ENCODE results near the gene XXYLT1.

- TF ChIP-seq EZH2phosphoT487 (conservative IDR thresholded peaks at IDR 0.05; ENCODE audit: low read length) (no peak), CTCF (IDR thresholded peaks at IDR 0.05; ENCODE audit: insufficient read depth, low read length, poor library complexity, severe bottlenecking) (no peak)
Measured at GRCh38 chr3:195239121-195239520, 31.8 kb downstream of the XXYLT1 start.

Measured in SU-DHL-6 (cell line).